IMR-90 (cell line): ENCODE measurements around the gene OSBPL2. TPM values are rescaled to one million over a fixed set of nuclear protein-coding genes. Genes with fewer than 3 reads are reported as not detected.

Experiments used
- ATAC-seq: fragments of 200-7000 bp; cut with Tn5 transposase; 2 replicates; pipeline ENCODE4 v1.9.1; 2020; ENCODE audit warnings: low read depth, mild to moderate bottlenecking, moderate library complexity
- BruUV-seq: library from RNA; stranded (reverse); fragments of 400-500 nt; replicated peaks from 2 replicates; lab custom pipeline; 2021; lab: Mats Ljungman, UMichigan
- CTCF ChIA-PET: fragments of 300-600 bp; formaldehyde crosslinking; extraction: SDS; loops from one replicate; lab custom pipeline; 2021; ENCODE audit warnings: antibody characterized with exemption; lab: Yijun Ruan, JAX
- POLR2A ChIA-PET: fragments of 300-600 bp; sonication (Branson Sonifier 250); formaldehyde crosslinking; loops from one replicate; lab custom pipeline; 2022; ENCODE audit warnings: antibody characterized with exemption; ENCODE audit not compliant: unreplicated experiment; lab: Charles Lee
- DNase-seq: peaks from one replicate; pipeline ENCODE4 v3.0.0; 2013
- H2AFZ ChIP-seq: replicated peaks from 2 replicates; pipeline ENCODE3; 2013; ENCODE audit warnings: low read length, mild to moderate bottlenecking; ENCODE audit not compliant: poor library complexity
- H2AK5ac ChIP-seq: 2 replicates; pipeline ENCODE4 v1.6.1; 2013; ENCODE audit warnings: low read depth, low read length, inconsistent platforms
- H2AK9ac ChIP-seq: replicated peaks from 2 replicates; pipeline ENCODE3; 2013; ENCODE audit warnings: mild to moderate bottlenecking, low read depth, low read length, moderate library complexity; ENCODE audit not compliant: poor library complexity
- H2BK120ac ChIP-seq: 2 replicates; pipeline ENCODE4 v1.6.1; 2013; ENCODE audit warnings: low read depth, low read length, inconsistent platforms
- H2BK15ac ChIP-seq: 3 replicates; pipeline ENCODE4 v1.6.1; 2013; ENCODE audit warnings: low read depth, low read length, inconsistent platforms
- H2BK20ac ChIP-seq: 2 replicates; pipeline ENCODE4 v1.6.1; 2013; ENCODE audit warnings: low read depth, mild to moderate bottlenecking, inconsistent platforms, low read length, moderate library complexity
- H2BK5ac ChIP-seq: 2 replicates; pipeline ENCODE4 v1.6.1; 2013; ENCODE audit warnings: mild to moderate bottlenecking, low read depth, low read length, inconsistent platforms; ENCODE audit not compliant: poor library complexity, severe bottlenecking
- H3K14ac ChIP-seq: replicated peaks from 2 replicates; pipeline ENCODE4 v1.6.1; 2013; ENCODE audit warnings: low read depth, low read length, inconsistent platforms
- H3K18ac ChIP-seq: 2 replicates; pipeline ENCODE4 v1.6.1; 2013; ENCODE audit warnings: low read depth, low read length, control low read depth
- H3K23ac ChIP-seq: 2 replicates; pipeline ENCODE4 v1.6.1; 2013; ENCODE audit warnings: low read depth, low read length, inconsistent platforms
- H3K27ac ChIP-seq: 2 replicates; pipeline ENCODE4 v1.5.1; 2013; ENCODE audit warnings: mild to moderate bottlenecking, control low read depth, low read length; ENCODE audit not compliant: insufficient read depth
- H3K27me3 ChIP-seq: 2 replicates; pipeline ENCODE4 v1.6.1; 2013; ENCODE audit warnings: low read length; ENCODE audit not compliant: control insufficient read depth, insufficient read depth
- H3K36me3 ChIP-seq: 2 replicates; pipeline ENCODE4 v1.6.1; 2013; ENCODE audit warnings: low read length, mixed read lengths; ENCODE audit not compliant: control insufficient read depth, insufficient read depth
- H3K4ac ChIP-seq: 2 replicates; pipeline ENCODE4 v1.6.1; 2013; ENCODE audit warnings: low read depth, low read length, inconsistent platforms
- H3K4me1 ChIP-seq: 2 replicates; pipeline ENCODE4 v1.6.1; 2013; ENCODE audit warnings: low read length, mixed read lengths; ENCODE audit not compliant: control insufficient read depth, insufficient read depth
- H3K4me2 ChIP-seq: 2 replicates; pipeline ENCODE4 v1.6.1; 2013; ENCODE audit warnings: low read depth, mild to moderate bottlenecking, control low read depth, low read length, moderate library complexity
- H3K4me3 ChIP-seq: 2 replicates; pipeline ENCODE4 v1.5.1; 2013; ENCODE audit warnings: low read depth, mild to moderate bottlenecking, control low read depth, low read length, moderate library complexity; ENCODE audit not compliant: insufficient read depth
- H3K56ac ChIP-seq: 2 replicates; pipeline ENCODE4 v1.6.1; 2013; ENCODE audit warnings: low read length, inconsistent platforms; ENCODE audit not compliant: insufficient read depth; ENCODE audit errors: extremely low read depth
- H3K79me1 ChIP-seq, 2 experiments: 2 replicates each; pipeline ENCODE4 v1.6.1; 2013; ENCODE audit warnings: low read length in 2 of 2, inconsistent platforms in 1 of 2, low read depth in 1 of 2
- H3K9ac ChIP-seq: 2 replicates; pipeline ENCODE4 v1.6.1; 2013; ENCODE audit warnings: low read depth, low read length, control low read depth
- H3K9me1 ChIP-seq: 2 replicates; pipeline ENCODE4 v1.6.1; 2013; ENCODE audit warnings: low read length, inconsistent platforms; ENCODE audit not compliant: insufficient read depth
- H3K9me3 ChIP-seq: 2 replicates; pipeline ENCODE4 v1.6.1; 2013; ENCODE audit warnings: low read length; ENCODE audit not compliant: control insufficient read depth, insufficient read depth
- H4K20me1 ChIP-seq: 2 replicates; pipeline ENCODE4 v1.6.1; 2013; ENCODE audit warnings: low read length, inconsistent platforms; ENCODE audit not compliant: insufficient read depth
- H4K5ac ChIP-seq: 2 replicates; pipeline ENCODE4 v1.6.1; 2013; ENCODE audit warnings: mild to moderate bottlenecking, low read depth, low read length, control low read depth
- H4K8ac ChIP-seq, 2 experiments: 2 replicates each; pipeline ENCODE4 v1.6.1; 2013; ENCODE audit warnings: low read depth in 2 of 2, low read length in 2 of 2, control low read depth in 1 of 2, inconsistent platforms in 1 of 2
- H4K91ac ChIP-seq: 2 replicates; pipeline ENCODE4 v1.6.1; 2013; ENCODE audit warnings: low read depth, low read length, inconsistent platforms; ENCODE audit not compliant: insufficient read depth
- MAZ ChIP-seq: IDR thresholded peaks from 2 replicates; pipeline ENCODE4 v1.6.1; 2012; ENCODE audit warnings: low read depth, mild to moderate bottlenecking, low read length, improper control_type of control experiment, moderate library complexity, borderline replicate concordance
- NFE2L2 ChIP-seq: fragments of 150-350 bp; IDR thresholded peaks from 2 replicates; pipeline ENCODE4 v1.6.1; 2016; ENCODE audit warnings: low read depth, mild to moderate bottlenecking, low read length
- WGBS, 2 experiments: methylation state at CpG; one replicate each; pipeline versions ENCODE4 v1.1.5 to v1.1.7; 2013; ENCODE audit warnings: missing lambda C conversion rate in 2 of 2; ENCODE audit not compliant: insufficient read length in 1 of 2; ENCODE audit errors: extremely low coverage in 2 of 2; 5-methylcytosine and 5-hydroxymethylcytosine counted together
- dilution Hi-C: fragments of 300-500 bp; cut with HindIII; formaldehyde crosslinking; loops from one replicate; pipeline ENCODE4 v1.14.3; 2018; ENCODE audit warnings: low sequenced_read_pairs; ENCODE audit not compliant: unreplicated experiment
- in situ Hi-C: fragments of 300-500 bp; cut with MboI; formaldehyde crosslinking; loops from 3 replicates; pipeline ENCODE4 v1.14.3; 2019; ENCODE audit warnings: low sequenced_read_pairs, inconsistent platforms, mixed read lengths
- intact Hi-C: fragments of 100-400 bp; cut with micrococcal nuclease; formaldehyde crosslinking; loops from 2 replicates; pipeline ENCODE4 v1.10.0; 2022
- polyA plus RNA-seq, 3 experiments: library from polyadenylated mRNA; depleted of rRNA; stranded (reverse); fragments of >200 nt; gene quantifications; 2 replicates each; pipeline ENCODE4 v1.2.3, GENCODE V29; 2012; ENCODE audit warnings: low replicate concordance in 1 of 3
- total RNA-seq: library from RNA; depleted of rRNA; stranded (reverse); fragments of >200 nt; gene quantifications from 2 replicates; pipeline ENCODE4 v1.2.3, GENCODE V29; 2012
- TF ChIP-seq, protein P1 (sequence below): conservative IDR thresholded peaks from 2 replicates; pipeline ENCODE4 v1.5.1; 2012; ENCODE audit warnings: mild to moderate bottlenecking, low read depth, low read length, improper control_type of control experiment
- TF ChIP-seq, protein P2 (sequence below): fragments of 150-350 bp; IDR thresholded peaks from 2 replicates; pipeline ENCODE4 v1.6.1; 2016; ENCODE audit warnings: low read depth, mild to moderate bottlenecking, low read length, moderate library complexity, borderline replicate concordance

Gene OSBPL2
- total and polyA plus RNA-seq, 2 of the 4 experiments (the other 2 are of a cell fraction) = 19.3 to 27.6 TPM

DNA sequence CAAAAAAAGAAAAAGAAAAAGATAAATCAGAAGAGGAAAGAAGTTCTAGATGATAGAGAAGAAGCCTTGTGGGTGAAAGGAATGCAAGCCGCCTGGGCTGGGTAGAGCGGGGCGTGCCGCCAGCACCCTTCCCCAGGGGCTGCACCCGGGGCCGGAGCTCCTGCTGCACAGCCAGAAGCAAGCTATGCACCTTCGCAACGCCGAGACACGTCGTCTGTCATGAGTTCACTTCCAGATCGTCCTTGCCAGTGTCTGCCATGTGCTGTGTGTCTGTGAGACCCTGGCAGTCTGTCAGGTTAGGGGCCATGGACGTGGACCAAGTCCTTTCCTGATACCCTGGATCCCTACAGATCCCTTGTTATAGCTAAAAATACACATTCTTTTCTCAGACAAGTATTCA is 38.9 kb downstream of the OSBPL2 start:
- no TSS peak for BruUV-seq
- no peak overlapping the region for H3K18ac ChIP-seq
- peaks cover 8% of the 10 kb centered on the region; the same call in 1 of the 2 replicates for H4K20me1 ChIP-seq
- H3K4ac ChIP-seq = no peak overlapping the region
- H3K4me2 ChIP-seq = no peak overlapping the region
- no peak overlapping the region for H2AK5ac ChIP-seq
- H2BK5ac ChIP-seq = no peak overlapping the region
- DNase-seq (no peak), ATAC-seq (no peak)
- no peaks in the 10 kb centered on the region for H3K4me1 ChIP-seq
- peaks cover 8 to 9% of the 10 kb centered on the region in 2 experiments; a peak in 2 of 4 replicates for H3K79me1 ChIP-seq
- no peak overlapping the region for H2BK20ac ChIP-seq
- H3K36me3 ChIP-seq = peaks cover 59% of the 10 kb centered on the region
- POLR2A ChIA-PET = no interaction called here
- dilution Hi-C loops = loop anchor here (25.0 kb wide), 1 partner anchor 110 kb away; the partner anchor contains the start of gene RPS21
- H3K23ac ChIP-seq = no peak overlapping the region
- in situ Hi-C loops = loop anchor here (25.0 kb wide), 1 partner anchor 335 kb away; no protein-coding TSS in a partner anchor
- H3K56ac ChIP-seq = no peak overlapping the region
- no peak overlapping the region for H2BK15ac ChIP-seq
- CTCF ChIA-PET = no interaction called here
- no peak overlapping the region for H4K5ac ChIP-seq
- no peak overlapping the region for H3K4me3 ChIP-seq
- no peaks in the 10 kb centered on the region for H3K9me3 ChIP-seq
- no peak overlapping the region for H3K14ac ChIP-seq
- 68% methylated on average over 6 of the region's 13 CpGs; no CpG with 5 or more reads in 1 of the 2 experiments for WGBS, 2 experiments
- H3K27ac ChIP-seq = no peak overlapping the region
- no peak overlapping the region for H2AFZ ChIP-seq
- peaks cover 13% of the 10 kb centered on the region for H3K9me1 ChIP-seq
- TF ChIP-seq, protein P1, sequence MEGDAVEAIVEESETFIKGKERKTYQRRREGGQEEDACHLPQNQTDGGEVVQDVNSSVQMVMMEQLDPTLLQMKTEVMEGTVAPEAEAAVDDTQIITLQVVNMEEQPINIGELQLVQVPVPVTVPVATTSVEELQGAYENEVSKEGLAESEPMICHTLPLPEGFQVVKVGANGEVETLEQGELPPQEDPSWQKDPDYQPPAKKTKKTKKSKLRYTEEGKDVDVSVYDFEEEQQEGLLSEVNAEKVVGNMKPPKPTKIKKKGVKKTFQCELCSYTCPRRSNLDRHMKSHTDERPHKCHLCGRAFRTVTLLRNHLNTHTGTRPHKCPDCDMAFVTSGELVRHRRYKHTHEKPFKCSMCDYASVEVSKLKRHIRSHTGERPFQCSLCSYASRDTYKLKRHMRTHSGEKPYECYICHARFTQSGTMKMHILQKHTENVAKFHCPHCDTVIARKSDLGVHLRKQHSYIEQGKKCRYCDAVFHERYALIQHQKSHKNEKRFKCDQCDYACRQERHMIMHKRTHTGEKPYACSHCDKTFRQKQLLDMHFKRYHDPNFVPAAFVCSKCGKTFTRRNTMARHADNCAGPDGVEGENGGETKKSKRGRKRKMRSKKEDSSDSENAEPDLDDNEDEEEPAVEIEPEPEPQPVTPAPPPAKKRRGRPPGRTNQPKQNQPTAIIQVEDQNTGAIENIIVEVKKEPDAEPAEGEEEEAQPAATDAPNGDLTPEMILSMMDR = no peak
- no peak for TF ChIP-seq NFE2L2
- TF ChIP-seq, protein P2, sequence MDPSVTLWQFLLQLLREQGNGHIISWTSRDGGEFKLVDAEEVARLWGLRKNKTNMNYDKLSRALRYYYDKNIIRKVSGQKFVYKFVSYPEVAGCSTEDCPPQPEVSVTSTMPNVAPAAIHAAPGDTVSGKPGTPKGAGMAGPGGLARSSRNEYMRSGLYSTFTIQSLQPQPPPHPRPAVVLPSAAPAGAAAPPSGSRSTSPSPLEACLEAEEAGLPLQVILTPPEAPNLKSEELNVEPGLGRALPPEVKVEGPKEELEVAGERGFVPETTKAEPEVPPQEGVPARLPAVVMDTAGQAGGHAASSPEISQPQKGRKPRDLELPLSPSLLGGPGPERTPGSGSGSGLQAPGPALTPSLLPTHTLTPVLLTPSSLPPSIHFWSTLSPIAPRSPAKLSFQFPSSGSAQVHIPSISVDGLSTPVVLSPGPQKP = no peak
- no peak for TF ChIP-seq MAZ
- H2AK9ac ChIP-seq = no peak overlapping the region
- H2BK120ac ChIP-seq = no peak overlapping the region
- H3K27me3 ChIP-seq = no peaks in the 10 kb centered on the region
- H4K8ac ChIP-seq = no peak overlapping the region
- H3K9ac ChIP-seq = no peak overlapping the region
- no peak overlapping the region for H4K91ac ChIP-seq
- intact Hi-C loops = no loop called here
